Measurements from ENCODE around the gene ADAMTSL5. TPM values are rescaled to one million over a fixed set of nuclear protein-coding genes. Genes with fewer than 3 reads are reported as not detected.

ADAMTSL5 gene
- total and polyA plus RNA-seq, 2 of the 13 experiments (the other 11 are each of a cell fraction or from before 2014, with no cell fraction given) = 0.60 to 2.7 TPM

GRCh38 chr19:1512671-1513498 is at the start of gene ADAMTSL5 (continued):
- no peak for TF ChIP-seq AKNA (CRISPR knock-in tag; IDR thresholded peaks at IDR 0.05; ENCODE audit: borderline replicate concordance)
- 0 out of 2 replicates have a peak, but pooled peaks have one; percentile 45 for TF ChIP-seq IRF2 (CRISPR knock-in tag; IDR thresholded peaks at IDR 0.05)
- peak; percentile 33; the same call in 1 of the 2 replicates for TF ChIP-seq TFDP1 (CRISPR knock-in tag; IDR thresholded peaks at IDR 0.05; ENCODE audit: borderline replicate concordance)
- no peak for TF ChIP-seq CEBPG (CRISPR knock-in tag; IDR thresholded peaks at IDR 0.05)
- no peak; the same call in 1 of the 2 replicates for TF ChIP-seq SALL2 (CRISPR knock-in tag; IDR thresholded peaks at IDR 0.05)
- peak in 1 of 2 experiments; percentile 54; a peak in 1 of 4 replicates for TF ChIP-seq HMGXB4 (CRISPR knock-in tag; IDR thresholded peaks at IDR 0.05; ENCODE audit: borderline replicate concordance in 1 of 2, low read depth in 1 of 2)
- peak; percentile 49; the same call in 1 of the 2 replicates for TF ChIP-seq HDAC2 (CRISPR knock-in tag; IDR thresholded peaks at IDR 0.05)
- TF ChIP-seq THYN1 (CRISPR knock-in tag; IDR thresholded peaks at IDR 0.05; ENCODE audit: borderline replicate concordance, low read depth) = no peak
- no peak for TF ChIP-seq MXD3 (CRISPR knock-in tag; IDR thresholded peaks at IDR 0.05)
- TF ChIP-seq ZNF580 (CRISPR knock-in tag; IDR thresholded peaks at IDR 0.05; ENCODE audit: borderline replicate concordance, low read depth) = no peak
- no peak for TF ChIP-seq SMAD1 (CRISPR knock-in tag; IDR thresholded peaks at IDR 0.05; ENCODE audit: borderline replicate concordance, low read depth)
- TF ChIP-seq ZBTB34 (CRISPR knock-in tag; IDR thresholded peaks at IDR 0.05) = no peak
- no peak for TF ChIP-seq ZNF260 (CRISPR knock-in tag; IDR thresholded peaks at IDR 0.05; ENCODE audit: borderline replicate concordance, low read depth)

All from HepG2 (cell line).